Lung (tissue), 12 donors: ENCODE measurements around the gene TINCR. TPM values are rescaled to one million over a fixed set of nuclear protein-coding genes. Genes with fewer than 3 reads are reported as not detected.

Experiments used
- ATAC-seq: fragments of 200-7000 bp; cut with Tn5 transposase; one replicate; pipeline ENCODE4 v1.9.1; 2020; ENCODE audit warnings: moderate number of reproducible peaks; ENCODE audit not compliant: insufficient read depth, low FRiP score
- DNase-seq, 3 donors: peaks; one replicate each; pipeline ENCODE4 v3.0.0-alpha.2; 2013 to 2017
- H3K27ac ChIP-seq, 2 donors: one replicate each; pipeline ENCODE4 v1.5.1; 2013; ENCODE audit warnings: mild to moderate bottlenecking in 2 of 2, moderate library complexity in 2 of 2, control low read depth in 1 of 2, inconsistent platforms in 1 of 2, low read depth in 1 of 2, low read length in 1 of 2
- H3K27me3 ChIP-seq, 3 donors: one replicate each; pipeline ENCODE4 v1.5.1; 2013; ENCODE audit warnings: low read length in 2 of 3; ENCODE audit not compliant: control insufficient read depth in 3 of 3, insufficient read depth in 3 of 3
- H3K36me3 ChIP-seq, 4 donors: one replicate each; pipeline ENCODE4 v1.5.1; 2013; ENCODE audit warnings: low read length in 4 of 4, mild to moderate bottlenecking in 1 of 4, moderate library complexity in 1 of 4; ENCODE audit not compliant: control insufficient read depth in 4 of 4, insufficient read depth in 4 of 4
- H3K4me1 ChIP-seq, 5 donors: one replicate each; pipeline ENCODE4 v1.5.1; 2013; ENCODE audit warnings: low read length in 5 of 5, mild to moderate bottlenecking in 2 of 5, moderate library complexity in 1 of 5; ENCODE audit not compliant: control insufficient read depth in 5 of 5, insufficient read depth in 5 of 5
- H3K4me3 ChIP-seq: one replicate; pipeline ENCODE4 v1.5.1; 2013; ENCODE audit warnings: mild to moderate bottlenecking, control low read depth, moderate library complexity
- H3K9ac ChIP-seq, 2 donors: one replicate each; pipeline ENCODE4 v1.5.1; 2013; ENCODE audit warnings: low read length in 2 of 2, control low read depth in 1 of 2; ENCODE audit not compliant: insufficient read depth in 1 of 2
- H3K9me3 ChIP-seq, 4 donors: one replicate each; pipeline ENCODE4 v1.5.1; 2013; ENCODE audit warnings: low read length in 3 of 4, mild to moderate bottlenecking in 1 of 4, moderate library complexity in 1 of 4; ENCODE audit not compliant: control insufficient read depth in 4 of 4, insufficient read depth in 3 of 4
- CTCF ChIP-seq: IDR thresholded peaks from 2 replicates; pipeline ENCODE4 v1.5.1; 2012; ENCODE audit warnings: mild to moderate bottlenecking; ENCODE audit errors: control extremely low read depth, extremely low read depth
- WGBS, 2 donors: extraction: QIAGEN DNeasy Blood & Tissue Kit; methylation state at CpG; one replicate each; pipeline ENCODE4 v1.1.7; 2013; 5-methylcytosine and 5-hydroxymethylcytosine counted together
- polyA plus RNA-seq, 2 donors: library from polyadenylated mRNA; stranded (reverse); fragments of 200-250 nt; gene quantifications; one replicate each; pipeline ENCODE4 v1.2.1, GENCODE V29; 2013
- total RNA-seq, 2 donors: library from RNA; depleted of rRNA in 1 of 2; stranded (reverse); fragments of >200 nt in 1 of 2; gene quantifications; one replicate each; pipeline ENCODE4 v1.2.1, GENCODE V29; 2014 to 2021
- donor health status: control.
- donor health status: control.
- donor health status: Bipolar disorder and iron deficiency.
- donor health status: healthy.
- donor health status: DM: yes; HTN: yes; CAD: no.

TINCR gene
- total and polyA plus RNA-seq, 4 donors = 1.0 to 2.0 (median 1.9) TPM

DNA sequence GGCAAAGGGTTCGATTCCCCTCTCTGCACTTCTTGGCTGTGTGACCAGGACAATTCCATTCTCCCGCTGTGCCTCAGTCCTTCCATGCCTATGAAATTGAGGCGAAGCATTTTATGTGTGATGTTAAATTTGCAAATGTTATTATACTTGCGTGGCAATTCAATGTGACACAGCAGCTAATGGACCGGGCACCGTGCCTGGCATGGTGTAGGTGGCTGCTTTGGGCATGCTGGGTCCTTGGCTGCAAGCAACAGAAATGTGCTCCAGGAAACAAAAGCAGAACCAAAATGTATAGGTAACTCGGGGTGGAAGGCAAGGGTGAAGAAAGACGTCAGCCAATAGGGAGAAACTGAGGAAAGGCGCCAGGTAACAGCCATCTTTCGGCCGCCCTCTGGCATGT lies 37.1 kb downstream of the TINCR start:
- Histone ChIP-seq H3K36me3 (no peaks in the 10 kb centered on the region), H3K9ac (no peak overlapping the region), H3K4me3 (no peak overlapping the region), H3K27me3 (no peaks in the 10 kb centered on the region), H3K4me1 (no peaks in the 10 kb centered on the region), H3K9me3 (peaks cover 0 to 21% (median 8%) of the 10 kb centered on the region in 4 donors), H3K27ac (no peak overlapping the region)
- no peak for DNase-seq
- 86 to 92% methylated on average over 11 of the region's 11 CpGs for WGBS, 2 donors
- no peak for TF ChIP-seq CTCF
- no peak for ATAC-seq

DNA sequence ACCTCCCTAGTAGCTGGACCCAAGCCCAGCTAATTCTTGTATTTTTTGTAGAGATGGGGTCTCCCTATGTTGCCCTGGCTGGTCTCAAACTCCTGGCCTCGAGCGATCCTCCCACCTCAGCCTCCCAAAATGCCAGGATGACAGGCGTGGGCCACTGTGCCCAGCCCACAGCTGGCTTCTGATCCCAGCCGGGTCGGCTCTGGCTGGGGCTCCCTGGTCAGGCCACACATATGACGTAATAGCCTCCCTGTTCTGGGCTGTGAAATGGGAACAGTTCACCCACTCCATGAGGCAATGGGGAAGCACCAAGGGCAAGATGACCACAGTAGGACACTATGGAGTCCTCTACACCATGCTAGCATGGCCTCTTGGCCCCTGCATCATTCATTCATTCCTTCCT lies 41.1 kb downstream of the TINCR start:
- no peaks in the 10 kb centered on the region for H3K4me1 ChIP-seq
- H3K36me3 ChIP-seq = no peaks in the 10 kb centered on the region
- peaks cover 0 to 8% (median 0%) of the 10 kb centered on the region in 4 donors for H3K9me3 ChIP-seq
- no peak for TF ChIP-seq CTCF
- no peak overlapping the region for H3K27ac ChIP-seq
- H3K4me3 ChIP-seq = no peak overlapping the region
- H3K27me3 ChIP-seq = no peaks in the 10 kb centered on the region
- DNase-seq = no peak
- no peak overlapping the region for H3K9ac ChIP-seq
- WGBS, 2 donors = 86 to 90% methylated on average over 6 of the region's 6 CpGs
- no peak for ATAC-seq

DNA sequence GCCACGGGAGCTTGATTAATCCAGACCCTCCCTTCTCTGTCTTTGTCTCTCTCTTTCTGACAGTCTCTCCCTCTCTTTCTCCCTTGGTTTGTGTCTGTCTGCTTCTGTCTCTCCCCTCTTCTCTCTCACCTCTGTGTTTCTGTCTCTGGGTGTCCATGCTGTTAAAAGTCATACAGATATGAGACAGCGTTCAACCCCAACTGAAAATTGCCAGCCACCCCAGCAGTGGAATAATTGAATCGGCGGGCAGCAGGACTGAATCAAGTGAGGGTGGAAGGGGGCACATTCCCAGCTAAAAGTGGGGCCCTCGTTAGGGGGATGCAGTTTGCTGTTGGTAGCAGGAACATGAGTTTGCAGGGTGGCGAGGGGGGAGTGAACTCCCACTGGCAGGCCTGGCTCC lies 43.7 kb downstream of the TINCR start:
- no peak overlapping the region for H3K9ac ChIP-seq
- no peak overlapping the region for H3K4me3 ChIP-seq
- no peak for ATAC-seq
- no peak overlapping the region for H3K27ac ChIP-seq
- H3K36me3 ChIP-seq = no peaks in the 10 kb centered on the region
- TF ChIP-seq CTCF = no peak
- 58 to 68% methylated on average over 6 of the region's 6 CpGs for WGBS, 2 donors
- H3K4me1 ChIP-seq = no peaks in the 10 kb centered on the region
- no peaks in the 10 kb centered on the region for H3K27me3 ChIP-seq
- DNase-seq = no peak
- peaks cover 0 to 16% (median 0%) of the 10 kb centered on the region in 4 donors for H3K9me3 ChIP-seq

DNA sequence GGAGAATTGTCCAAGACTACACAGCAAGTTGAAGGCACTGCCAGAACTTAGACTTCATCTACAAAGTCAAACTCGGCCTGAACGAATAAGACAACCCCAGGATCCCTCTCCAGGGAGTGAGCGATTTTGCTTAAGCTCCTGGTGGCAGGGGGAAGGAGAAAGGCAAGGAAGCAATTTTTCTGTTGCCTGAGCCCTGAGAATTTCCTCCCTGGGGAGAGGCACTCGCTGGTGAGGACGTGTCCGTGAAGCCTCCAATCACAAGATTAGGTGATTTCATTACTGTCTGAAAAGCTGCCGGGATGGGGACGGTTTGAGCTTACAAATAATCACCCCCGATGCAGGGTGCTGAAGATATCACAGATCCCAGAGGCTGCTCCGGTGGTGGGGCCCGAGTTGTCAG lies 45.6 kb downstream of the TINCR start:
- Histone ChIP-seq H3K27ac (no peak overlapping the region), H3K27me3 (no peaks in the 10 kb centered on the region), H3K4me1 (no peaks in the 10 kb centered on the region), H3K4me3 (no peak overlapping the region), H3K9ac (no peak overlapping the region), H3K9me3 (peaks cover 0 to 22% (median 0%) of the 10 kb centered on the region in 4 donors), H3K36me3 (no peaks in the 10 kb centered on the region)
- 50 to 60% methylated on average over 11 of the region's 11 CpGs for WGBS, 2 donors
- TF ChIP-seq CTCF = no peak
- ATAC-seq (no peak), DNase-seq (no peak)
